Gastrocnemius medialis (tissue), 4 donors: ENCODE results near the gene ARHGAP27. TPM values are rescaled to one million over a fixed set of nuclear protein-coding genes. Genes with fewer than 3 reads are reported as not detected.
"Not testable (repeated sequence)": the region's sequence is repeated elsewhere in the genome, so short reads cannot be mapped to it uniquely, and the experiment has no call there.

Experiments
- ATAC-seq, 2 donors: fragments of 150-250 bp; one replicate each; pipeline ENCODE4 v1.9.1; 2016
- DNase-seq, 2 donors: peaks; one replicate each; pipeline ENCODE4 v3.0.0-alpha.2; 2019
- H3K27ac ChIP-seq, 4 donors: fragments of 200-600 bp; sonication (generic); 1 replicate in 1 of 4; 2 replicates in 3 of 4; pipeline ENCODE4 v1.5.1; 2016 to 2018; ENCODE audit warnings: mild to moderate bottlenecking in 2 of 4, moderate library complexity in 1 of 4
- H3K27me3 ChIP-seq, 3 donors: fragments of 200-600 bp; sonication (generic) in 2 of 3; 1 replicate in 1 of 3; 2 replicates in 2 of 3; pipeline versions ENCODE4 v1.5.1 to v1.6.0; 2016 to 2019; ENCODE audit warnings: mild to moderate bottlenecking in 1 of 3, moderate library complexity in 1 of 3
- H3K36me3 ChIP-seq, 2 donors: fragments of 200-600 bp; sonication (generic) in 1 of 2; one replicate each; pipeline ENCODE4 v1.5.1; 2017 to 2018
- H3K4me1 ChIP-seq, 2 donors: fragments of 200-600 bp; sonication (generic) in 1 of 2; one replicate each; pipeline ENCODE4 v1.5.1; 2016 to 2017; ENCODE audit warnings: mild to moderate bottlenecking in 2 of 2
- H3K4me3 ChIP-seq, 4 donors: fragments of 200-600 bp; sonication (generic) in 3 of 4; 1 replicate in 1 of 4; 2 replicates in 3 of 4; pipeline ENCODE4 v1.5.1; 2016 to 2019; ENCODE audit warnings: mild to moderate bottlenecking in 2 of 4
- H3K9me3 ChIP-seq, 3 donors: fragments of 200-600 bp; sonication (generic) in 2 of 3; 1 replicate in 1 of 3; 2 replicates in 2 of 3; pipeline ENCODE4 v1.5.1; 2016 to 2019
- POLR2A ChIP-seq, 2 donors: fragments of 450-650 bp; IDR thresholded peaks; one replicate each; pipeline ENCODE4 v1.6.1; 2017; ENCODE audit warnings: antibody characterized with exemption in 2 of 2, mild to moderate bottlenecking in 2 of 2, moderate library complexity in 2 of 2
- in situ Hi-C, 4 donors: fragments of 200-750 bp; cut with MboI; loops; one replicate each; pipeline versions ENCODE4 v1.15.0 to v1.8.0; 2017; ENCODE audit warnings: low sequenced_read_pairs in 4 of 4
- intact Hi-C: fragments of 100-400 bp; cut with DNase I; formaldehyde crosslinking; loops from one replicate; pipeline ENCODE4 v1.15.1; 2023; ENCODE audit warnings: low total_unique reads
- total RNA-seq, 4 donors: library from RNA; depleted of rRNA; stranded (reverse); fragments of >200 nt; gene quantifications; one replicate each; pipeline versions ENCODE4 v1.1.0 to v1.2.3, GENCODE V29; 2016
- TF ChIP-seq, protein P1 (sequence below), 5 experiments: fragments of 450-650 bp in 3 of 5; fragments of 200-600 bp in 2 of 5; sonication (generic) in 2 of 5; IDR thresholded peaks in 4 of 5; conservative IDR thresholded peaks in 1 of 5; 1 replicate in 4 of 5; 2 replicates in 1 of 5; pipeline ENCODE4 v1.5.1; 2016 to 2019; ENCODE audit warnings: antibody characterized with exemption in 5 of 5, mild to moderate bottlenecking in 3 of 5, moderate library complexity in 3 of 5

ARHGAP27 gene
- total RNA-seq, 4 donors from 2014 or later, result 4.2 to 6.0 (median 5.1) TPM

GRCh38 chr17:45453225-45453534 lies 20.5 kb upstream of the ARHGAP27 start:
- intact Hi-C loops, H3K9me3 ChIP-seq, H3K4me1 ChIP-seq, in situ Hi-C loops, H3K27ac ChIP-seq, H3K4me3 ChIP-seq, DNase-seq, H3K27me3 ChIP-seq, ATAC-seq: not testable (repeated sequence)
- H3K36me3 ChIP-seq, result peaks cover 0 to 26% of the 10 kb centered on the region in 2 donors

DNA sequence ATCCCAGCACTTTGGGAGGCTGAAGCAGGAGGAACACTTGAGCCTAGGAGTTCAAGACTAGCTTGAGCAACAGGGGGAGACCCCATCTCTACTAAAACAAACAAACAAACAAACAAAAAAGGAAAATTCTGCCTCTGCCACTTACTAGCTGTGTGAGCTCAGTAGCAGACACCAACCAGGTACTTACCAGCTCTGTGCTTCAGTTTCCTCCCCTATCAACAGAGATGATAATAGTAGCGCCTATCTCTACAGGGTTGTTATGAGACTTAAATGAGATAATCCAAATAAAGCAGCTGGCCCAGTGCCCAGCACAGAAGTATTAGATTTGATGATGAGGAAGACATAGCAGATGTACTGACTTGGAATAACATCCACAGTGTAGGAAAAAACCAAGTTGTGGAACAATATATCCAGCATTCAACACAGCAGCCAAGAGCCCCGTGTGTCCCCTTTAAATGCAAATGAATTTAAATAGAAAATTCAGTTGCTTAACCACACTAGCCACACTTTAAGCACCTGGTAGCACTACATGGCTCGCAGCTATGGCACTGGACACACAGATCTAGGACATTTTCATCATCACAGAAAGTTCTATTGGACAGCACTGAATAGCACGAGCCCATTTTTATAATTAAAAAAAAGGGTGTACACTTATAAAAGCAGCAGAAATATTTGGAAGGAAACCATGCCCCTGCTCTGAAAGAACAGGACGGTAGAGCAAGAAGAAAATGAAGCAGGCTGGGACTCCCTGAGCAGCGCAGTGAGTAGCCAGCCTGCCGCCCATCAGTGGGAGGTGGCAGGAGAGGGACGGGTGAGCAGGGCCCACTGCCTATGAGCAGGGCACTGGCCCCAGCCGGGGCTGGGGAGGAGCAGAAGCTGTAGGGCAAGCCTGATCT lies 19.9 kb upstream of the ARHGAP27 start:
- not testable (repeated sequence) for ATAC-seq, DNase-seq
- peaks cover 0 to 26% of the 10 kb centered on the region in 2 donors for H3K36me3 ChIP-seq

GRCh38 chr17:45451660-45452059 lies 19.0 kb upstream of the ARHGAP27 start:
- ATAC-seq, in situ Hi-C loops, intact Hi-C loops, DNase-seq, H3K27me3 ChIP-seq, H3K27ac ChIP-seq, H3K4me1 ChIP-seq, H3K4me3 ChIP-seq, H3K9me3 ChIP-seq: not testable (repeated sequence)
- peaks cover 0 to 26% of the 10 kb centered on the region in 2 donors for H3K36me3 ChIP-seq

More for the DNA sequence above, 19.9 kb upstream of the ARHGAP27 start:
- H3K4me3 ChIP-seq, H3K27ac ChIP-seq, H3K9me3 ChIP-seq, in situ Hi-C loops, H3K4me1 ChIP-seq, H3K27me3 ChIP-seq, intact Hi-C loops: not testable (repeated sequence)

GRCh38 chr17:45451131-45451530 lies 18.5 kb upstream of the ARHGAP27 start:
- no peak for DNase-seq
- Histone ChIP-seq H3K27me3 (no peaks in the 10 kb centered on the region), H3K9me3 (no peaks in the 10 kb centered on the region), H3K4me3 (no peak overlapping the region), H3K27ac (no peak overlapping the region), H3K4me1 (peaks cover 0 to 8% of the 10 kb centered on the region in 2 donors), H3K36me3 (peaks cover 0 to 21% of the 10 kb centered on the region in 2 donors)
- ATAC-seq, result no peak
- in situ Hi-C loops (no loop called here), intact Hi-C loops (no loop called here)
- TF ChIP-seq, protein P1, sequence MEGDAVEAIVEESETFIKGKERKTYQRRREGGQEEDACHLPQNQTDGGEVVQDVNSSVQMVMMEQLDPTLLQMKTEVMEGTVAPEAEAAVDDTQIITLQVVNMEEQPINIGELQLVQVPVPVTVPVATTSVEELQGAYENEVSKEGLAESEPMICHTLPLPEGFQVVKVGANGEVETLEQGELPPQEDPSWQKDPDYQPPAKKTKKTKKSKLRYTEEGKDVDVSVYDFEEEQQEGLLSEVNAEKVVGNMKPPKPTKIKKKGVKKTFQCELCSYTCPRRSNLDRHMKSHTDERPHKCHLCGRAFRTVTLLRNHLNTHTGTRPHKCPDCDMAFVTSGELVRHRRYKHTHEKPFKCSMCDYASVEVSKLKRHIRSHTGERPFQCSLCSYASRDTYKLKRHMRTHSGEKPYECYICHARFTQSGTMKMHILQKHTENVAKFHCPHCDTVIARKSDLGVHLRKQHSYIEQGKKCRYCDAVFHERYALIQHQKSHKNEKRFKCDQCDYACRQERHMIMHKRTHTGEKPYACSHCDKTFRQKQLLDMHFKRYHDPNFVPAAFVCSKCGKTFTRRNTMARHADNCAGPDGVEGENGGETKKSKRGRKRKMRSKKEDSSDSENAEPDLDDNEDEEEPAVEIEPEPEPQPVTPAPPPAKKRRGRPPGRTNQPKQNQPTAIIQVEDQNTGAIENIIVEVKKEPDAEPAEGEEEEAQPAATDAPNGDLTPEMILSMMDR (IDR thresholded peaks at IDR 0.05 in 4 of 5, conservative IDR thresholded peaks at IDR 0.05 in 1 of 5), result no peak
- no peak for TF ChIP-seq POLR2A (IDR thresholded peaks at IDR 0.05)

DNA sequence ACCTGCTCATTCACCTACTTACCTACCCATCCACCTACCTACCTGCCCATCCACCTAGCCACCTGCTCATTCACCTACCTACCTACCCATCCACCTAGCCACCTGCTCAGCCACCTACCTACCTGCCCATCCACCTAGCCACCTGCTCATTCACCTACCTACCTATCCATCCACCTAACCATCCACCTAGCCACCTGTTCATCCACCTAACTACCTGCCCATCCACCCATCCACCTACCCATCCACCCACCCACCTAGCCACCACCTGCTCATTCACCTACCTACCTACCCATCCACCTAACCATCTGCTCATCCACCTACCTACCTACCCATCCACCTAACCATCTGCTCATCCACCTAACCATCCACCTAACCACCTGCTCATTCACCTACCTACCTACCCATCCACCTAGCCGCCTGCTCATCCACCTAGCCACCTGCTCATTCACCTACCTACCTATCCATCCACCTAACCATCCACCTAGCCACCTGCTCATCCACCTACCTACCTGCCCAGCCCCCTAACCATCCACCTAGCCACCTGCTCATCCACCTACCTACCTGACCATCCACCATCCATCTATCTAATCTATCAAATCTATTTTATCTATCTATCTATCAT lies 17.1 kb upstream of the ARHGAP27 start:
- H3K27ac ChIP-seq, H3K4me1 ChIP-seq, in situ Hi-C loops, ATAC-seq, H3K4me3 ChIP-seq, intact Hi-C loops, H3K9me3 ChIP-seq, H3K27me3 ChIP-seq, DNase-seq: not testable (repeated sequence)
- H3K36me3 ChIP-seq, result peaks cover 0 to 24% of the 10 kb centered on the region in 2 donors

DNA sequence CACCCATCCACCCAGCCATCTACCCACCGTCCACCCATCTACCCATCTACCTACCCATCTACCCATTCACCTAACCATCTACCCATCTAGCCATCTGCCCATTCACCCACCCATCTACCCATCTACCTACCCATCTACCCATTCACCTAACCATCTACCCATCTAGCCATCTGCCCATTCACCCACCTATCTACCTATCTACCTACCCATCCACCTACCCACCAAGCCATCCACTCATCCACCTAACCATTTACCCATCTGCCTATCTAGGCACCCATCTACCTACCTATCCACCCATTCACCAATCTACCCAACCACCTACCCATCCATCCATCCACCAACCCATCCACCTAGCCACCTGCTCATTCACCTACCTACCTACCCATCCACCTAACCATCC lies 16.6 kb upstream of the ARHGAP27 start:
- H3K4me1 ChIP-seq, DNase-seq, H3K4me3 ChIP-seq, H3K27me3 ChIP-seq, in situ Hi-C loops, H3K27ac ChIP-seq, H3K9me3 ChIP-seq, intact Hi-C loops, ATAC-seq: not testable (repeated sequence)
- peaks cover 0 to 26% of the 10 kb centered on the region in 2 donors for H3K36me3 ChIP-seq

GRCh38 chr17:45448483-45448882 lies 15.8 kb upstream of the ARHGAP27 start:
- intact Hi-C loops, DNase-seq, H3K9me3 ChIP-seq, H3K4me1 ChIP-seq, H3K27me3 ChIP-seq, H3K4me3 ChIP-seq, ATAC-seq, in situ Hi-C loops: not testable (repeated sequence)
- peaks cover 0 to 20% of the 10 kb centered on the region in 2 donors for H3K36me3 ChIP-seq
- peak overlapping the region in 2 of 4 donors; percentile 61 to 74 for H3K27ac ChIP-seq

- ATAC-seq, intact Hi-C loops, H3K9me3 ChIP-seq, in situ Hi-C loops, H3K4me1 ChIP-seq, H3K27me3 ChIP-seq, H3K4me3 ChIP-seq, DNase-seq: not testable (repeated sequence)
- Histone ChIP-seq H3K36me3 (peaks cover 0 to 19% of the 10 kb centered on the region in 2 donors), H3K27ac (peak overlapping the region; percentile 33 to 74 (median 59))
Measured at GRCh38 chr17:45448066-45448465, 15.4 kb upstream of the ARHGAP27 start.

DNA sequence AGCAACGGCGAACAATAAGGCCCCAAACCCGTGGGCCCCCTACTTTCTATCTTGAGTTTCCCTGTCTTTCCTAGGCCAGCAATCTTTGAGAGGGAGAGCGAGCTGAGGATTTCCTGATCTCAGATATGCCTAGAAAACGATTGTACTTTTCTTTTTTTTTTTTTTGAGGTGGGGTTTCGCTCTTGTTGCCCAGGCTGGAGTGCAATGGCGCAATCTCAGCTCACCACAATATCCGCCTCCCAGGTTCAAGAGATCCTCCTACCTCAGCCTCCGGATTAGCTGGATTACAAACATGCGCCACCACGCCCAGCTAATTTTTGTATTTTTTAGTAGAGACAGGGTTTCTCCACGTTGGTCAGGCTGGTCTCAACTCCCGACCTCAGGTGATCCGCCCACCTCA lies 15.0 kb upstream of the ARHGAP27 start:
- H3K9me3 ChIP-seq, H3K4me1 ChIP-seq, H3K27me3 ChIP-seq, intact Hi-C loops, H3K4me3 ChIP-seq, DNase-seq, in situ Hi-C loops: not testable (repeated sequence)
- Histone ChIP-seq H3K36me3 (peaks cover 0 to 16% of the 10 kb centered on the region in 2 donors), H3K27ac (peak overlapping the region; percentile 41 to 74 (median 59))
- ATAC-seq, result peak in 1 of 2 donors; percentile 36

GRCh38 chr17:45446872-45447625 lies 14.4 kb upstream of the ARHGAP27 start:
- intact Hi-C loops, H3K4me1 ChIP-seq, H3K4me3 ChIP-seq, H3K27me3 ChIP-seq, H3K9me3 ChIP-seq, in situ Hi-C loops: not testable (repeated sequence)
- Histone ChIP-seq H3K27ac (peak overlapping the region; percentile 41 to 74 (median 59)), H3K36me3 (peaks cover 0 to 16% of the 10 kb centered on the region in 2 donors)
- ATAC-seq (peak; percentile 30 to 51), DNase-seq (peak in 1 of 2 donors; percentile 53)
